SU-DHL-6 (cell line): ENCODE measurements around the gene GPR33.
"Not testable (repeated sequence)": the region's sequence is repeated elsewhere in the genome, so short reads cannot be mapped to it uniquely, and the experiment has no call there.

ENCODE experiments used
- CTCF ChIP-seq: fragments of 200-600 bp; sonication (generic); IDR thresholded peaks from one replicate; pipeline ENCODE4 v1.5.1; 2017; ENCODE audit warnings: antibody characterized with exemption, mild to moderate bottlenecking, low read length, moderate library complexity; ENCODE audit not compliant: insufficient read depth, poor library complexity, severe bottlenecking
- EZH2phosphoT487 ChIP-seq: fragments of 200-600 bp; sonication (generic), shearing (Covaris generic); conservative IDR thresholded peaks from 2 replicates; pipeline ENCODE4 v1.6.1; 2018; ENCODE audit warnings: mild to moderate bottlenecking, antibody characterized with exemption, low read length, moderate library complexity, mixed read lengths

GRCh38 chr14:31437045-31437691, 50.7 kb downstream of the GPR33 start:
- not testable (repeated sequence) for TF ChIP-seq CTCF, EZH2phosphoT487
